Measurements from ENCODE around the gene UBXN1. TPM values are rescaled to one million over a fixed set of nuclear protein-coding genes. Genes with fewer than 3 reads are reported as not detected.

UBXN1 gene
- total RNA-seq, 1 experiment from 2014 or later = 118 TPM

DNA sequence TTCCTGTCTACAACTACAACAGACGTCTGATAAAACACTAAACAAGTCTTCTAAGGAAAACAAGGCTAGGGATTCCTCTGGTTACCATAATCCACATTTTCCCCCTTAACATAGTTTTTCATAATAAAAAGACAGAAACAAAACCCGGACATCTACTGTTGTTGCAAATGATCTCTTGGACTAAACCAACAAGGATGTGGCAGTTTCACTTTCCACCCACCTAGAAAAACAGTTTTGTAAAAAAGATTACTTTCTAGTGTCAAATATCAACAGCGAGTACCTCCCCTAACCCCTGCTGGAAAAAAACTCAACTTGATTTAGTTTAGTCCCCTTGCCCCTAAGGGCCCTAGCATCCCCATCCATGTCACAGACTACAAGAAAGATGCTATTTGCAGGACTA lies 34.0 kb upstream of the UBXN1 start:
- Histone ChIP-seq H3K4me1 (ENCODE audit: insufficient read depth, low read length) (peaks cover 2% of the 10 kb centered on the region; the same call in 1 of the 2 replicates), H3T11ph (ENCODE audit: low read length) (no peak overlapping the region), H3K9me3 (ENCODE audit: control insufficient read depth, low read depth, low read length) (no peaks in the 10 kb centered on the region), H4K20me1 (ENCODE audit: control insufficient read depth, insufficient read depth, insufficient read length) (no peaks in the 10 kb centered on the region), H3K23me2 (ENCODE audit: insufficient read length, low read depth, low read length, poor library complexity, severe bottlenecking) (peaks cover 18% of the 10 kb centered on the region), H4K8ac (replicated peaks; ENCODE audit: insufficient read length, low read depth, low read length) (no peak overlapping the region), H2BK120ac (ENCODE audit: low read depth, low read length, poor library complexity, severe bottlenecking) (no peak overlapping the region), H2BK20ac (ENCODE audit: low read depth, low read length, poor library complexity, severe bottlenecking) (no peak overlapping the region), H3K23ac (ENCODE audit: insufficient read length, low read depth, low read length) (no peak overlapping the region), H3K9ac (ENCODE audit: extremely low read depth, insufficient read length, low read length) (no peak overlapping the region), H2BK15ac (ENCODE audit: low read depth, low read length) (no peak overlapping the region), H2BK5ac (ENCODE audit: insufficient read length, low read length) (no peak overlapping the region), H2AFZ (ENCODE audit: low read length) (no peak overlapping the region), H3K27me3 (ENCODE audit: insufficient read depth, low read length) (no peaks in the 10 kb centered on the region), H3K4me2 (ENCODE audit: insufficient read depth, insufficient read length, low read length) (no peak overlapping the region), H3K4ac (ENCODE audit: low read depth, low read length) (no peak overlapping the region), H3K18ac (ENCODE audit: insufficient read length, low read depth, low read length) (no peak overlapping the region), H2BK12ac (ENCODE audit: insufficient read length, low read depth, low read length) (no peak overlapping the region), H4K91ac (ENCODE audit: insufficient read length, low read depth, low read length) (no peak overlapping the region), H3K27ac (ENCODE audit: insufficient read length, low read depth, low read length) (no peak overlapping the region), H3K14ac (ENCODE audit: insufficient read depth, low read length) (no peak overlapping the region), H3K56ac (ENCODE audit: insufficient read length, low read depth, low read length) (no peak overlapping the region), H4K5ac (ENCODE audit: insufficient read length, low read depth, low read length) (no peak overlapping the region), H2AK5ac (ENCODE audit: insufficient read length, low read length) (no peak overlapping the region), H3K79me2 (ENCODE audit: insufficient read depth, low read length) (no peaks in the 10 kb centered on the region), H3K79me1 (ENCODE audit: insufficient read depth, low read depth, low read length, poor library complexity, severe bottlenecking) (peaks cover 2% of the 10 kb centered on the region)
- Mint-ChIP-seq H3K27me3 (ENCODE audit: low read depth) (no peaks in the 10 kb centered on the region), H3K4me3 (no peak overlapping the region; a peak in 1 of 5 replicates), H3K27ac (peak overlapping the region in 1 of 3 experiments; percentile 87; a peak in 1 of 7 replicates), H3K4me1 (peaks cover 31 to 52% of the 10 kb centered on the region in 2 experiments), H3K9me3 (no peaks in the 10 kb centered on the region; a peak in 1 of 5 replicates), H3K36me3 (ENCODE audit: insufficient read depth in 1 of 3, low read depth in 3 of 3) (peaks cover 41 to 75% (median 70%) of the 10 kb centered on the region in 3 experiments)
- TF ChIP-seq, protein P1, sequence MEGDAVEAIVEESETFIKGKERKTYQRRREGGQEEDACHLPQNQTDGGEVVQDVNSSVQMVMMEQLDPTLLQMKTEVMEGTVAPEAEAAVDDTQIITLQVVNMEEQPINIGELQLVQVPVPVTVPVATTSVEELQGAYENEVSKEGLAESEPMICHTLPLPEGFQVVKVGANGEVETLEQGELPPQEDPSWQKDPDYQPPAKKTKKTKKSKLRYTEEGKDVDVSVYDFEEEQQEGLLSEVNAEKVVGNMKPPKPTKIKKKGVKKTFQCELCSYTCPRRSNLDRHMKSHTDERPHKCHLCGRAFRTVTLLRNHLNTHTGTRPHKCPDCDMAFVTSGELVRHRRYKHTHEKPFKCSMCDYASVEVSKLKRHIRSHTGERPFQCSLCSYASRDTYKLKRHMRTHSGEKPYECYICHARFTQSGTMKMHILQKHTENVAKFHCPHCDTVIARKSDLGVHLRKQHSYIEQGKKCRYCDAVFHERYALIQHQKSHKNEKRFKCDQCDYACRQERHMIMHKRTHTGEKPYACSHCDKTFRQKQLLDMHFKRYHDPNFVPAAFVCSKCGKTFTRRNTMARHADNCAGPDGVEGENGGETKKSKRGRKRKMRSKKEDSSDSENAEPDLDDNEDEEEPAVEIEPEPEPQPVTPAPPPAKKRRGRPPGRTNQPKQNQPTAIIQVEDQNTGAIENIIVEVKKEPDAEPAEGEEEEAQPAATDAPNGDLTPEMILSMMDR (conservative IDR thresholded peaks at IDR 0.05) = no peak
- WGBS (ENCODE audit: extremely low coverage, insufficient read length, low lambda C conversion rate) = no CpG with 5 or more reads among the region's 3 CpGs
- no peak for DNase-seq
